Peyer's patch (tissue), 4 donors: ENCODE measurements around the gene PTPMT1.

Experiments
- POLR2A ChIP-seq, 2 donors: fragments of 450-650 bp; IDR thresholded peaks; one replicate each; pipeline ENCODE4 v1.5.1; 2017; ENCODE audit warnings: antibody characterized with exemption in 2 of 2, mild to moderate bottlenecking in 2 of 2, moderate library complexity in 2 of 2
- TF ChIP-seq, protein P1 (sequence below), 6 experiments: fragments of 450-650 bp in 4 of 6; fragments of 200-600 bp in 2 of 6; sonication (generic) in 1 of 6; IDR thresholded peaks; one replicate each; pipeline ENCODE4 v1.5.1; 2017 to 2019; ENCODE audit warnings: antibody characterized with exemption in 6 of 6, mild to moderate bottlenecking in 3 of 6, moderate library complexity in 1 of 6

DNA sequence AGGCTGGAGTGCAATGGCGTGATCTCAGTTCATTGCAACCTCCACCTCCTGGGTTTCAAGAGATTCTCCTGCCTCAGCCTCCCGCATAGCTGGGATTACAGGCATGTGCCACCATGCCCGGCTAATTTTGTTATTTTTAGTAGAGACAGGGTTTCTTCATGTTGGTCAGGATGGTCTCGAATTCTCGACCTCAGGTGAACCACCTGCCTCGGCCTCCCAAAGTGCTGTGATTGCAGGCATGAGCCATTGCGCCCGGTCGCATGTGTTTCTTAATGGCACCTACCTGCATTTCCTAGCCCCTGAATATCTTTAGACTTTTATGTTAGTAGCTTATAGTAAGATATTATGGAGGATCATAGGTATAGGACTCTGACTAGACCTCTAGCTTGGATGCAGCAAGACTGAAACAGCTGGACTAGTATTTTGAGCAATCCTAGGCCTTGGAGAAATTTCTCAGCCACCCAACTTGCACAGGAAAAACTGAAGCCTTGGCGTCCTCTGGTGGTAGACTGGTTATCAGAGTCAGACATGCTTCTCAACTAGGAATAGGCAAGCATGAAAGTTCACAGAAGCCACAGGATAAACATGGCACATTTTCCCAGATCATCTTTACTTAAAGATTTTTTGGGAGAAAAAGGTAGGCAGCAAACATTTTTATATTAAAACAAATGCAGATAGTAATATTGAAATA, 51.5 kb downstream of the PTPMT1 start:
- TF ChIP-seq, protein P1, sequence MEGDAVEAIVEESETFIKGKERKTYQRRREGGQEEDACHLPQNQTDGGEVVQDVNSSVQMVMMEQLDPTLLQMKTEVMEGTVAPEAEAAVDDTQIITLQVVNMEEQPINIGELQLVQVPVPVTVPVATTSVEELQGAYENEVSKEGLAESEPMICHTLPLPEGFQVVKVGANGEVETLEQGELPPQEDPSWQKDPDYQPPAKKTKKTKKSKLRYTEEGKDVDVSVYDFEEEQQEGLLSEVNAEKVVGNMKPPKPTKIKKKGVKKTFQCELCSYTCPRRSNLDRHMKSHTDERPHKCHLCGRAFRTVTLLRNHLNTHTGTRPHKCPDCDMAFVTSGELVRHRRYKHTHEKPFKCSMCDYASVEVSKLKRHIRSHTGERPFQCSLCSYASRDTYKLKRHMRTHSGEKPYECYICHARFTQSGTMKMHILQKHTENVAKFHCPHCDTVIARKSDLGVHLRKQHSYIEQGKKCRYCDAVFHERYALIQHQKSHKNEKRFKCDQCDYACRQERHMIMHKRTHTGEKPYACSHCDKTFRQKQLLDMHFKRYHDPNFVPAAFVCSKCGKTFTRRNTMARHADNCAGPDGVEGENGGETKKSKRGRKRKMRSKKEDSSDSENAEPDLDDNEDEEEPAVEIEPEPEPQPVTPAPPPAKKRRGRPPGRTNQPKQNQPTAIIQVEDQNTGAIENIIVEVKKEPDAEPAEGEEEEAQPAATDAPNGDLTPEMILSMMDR (IDR thresholded peaks at IDR 0.05), result peak in 5 of 6 experiments; percentile 30 to 55 (median 44)
- no peak for TF ChIP-seq POLR2A (IDR thresholded peaks at IDR 0.05)
